ENCODE data around the gene PLAC8.
"Not testable (repeated sequence)": the region's sequence is repeated elsewhere in the genome, so short reads cannot be mapped to it uniquely, and the experiment has no call there.

Gene PLAC8

DNA sequence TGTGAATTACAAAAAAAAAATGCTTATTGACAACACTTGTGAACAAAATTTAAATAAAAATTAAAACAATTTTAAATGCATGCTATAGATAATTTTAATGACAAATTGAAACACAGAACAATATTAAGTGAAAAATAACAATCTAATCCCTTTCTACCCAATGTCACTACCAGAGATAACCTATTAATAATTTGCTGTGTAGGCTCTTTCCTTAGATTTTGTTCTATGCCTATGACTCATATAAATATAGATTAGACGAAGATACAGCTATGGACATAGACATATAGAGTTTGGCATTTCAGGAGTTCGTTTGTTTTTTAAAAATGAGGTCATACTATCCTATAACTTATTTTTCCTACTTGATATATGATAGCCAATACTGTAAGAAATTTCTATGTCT, 18.1 kb downstream of the PLAC8 start:
- H3K9ac ChIP-seq: no peak overlapping the region
- H3K9me3 ChIP-seq: no peaks in the 10 kb centered on the region
- no peaks in the 10 kb centered on the region for H3K36me3 ChIP-seq
- no peaks in the 10 kb centered on the region for H4K20me1 ChIP-seq
- H3K27me3 ChIP-seq: no peaks in the 10 kb centered on the region
- no peak overlapping the region for H3K4me2 ChIP-seq
- no peak for TF ChIP-seq Cebpa-rat (IDR thresholded peaks at IDR 0.05)
- no peak overlapping the region for H3K27ac ChIP-seq
- H3K4me1 ChIP-seq: no peaks in the 10 kb centered on the region
- no peak overlapping the region for H3K4me3 ChIP-seq

DNA sequence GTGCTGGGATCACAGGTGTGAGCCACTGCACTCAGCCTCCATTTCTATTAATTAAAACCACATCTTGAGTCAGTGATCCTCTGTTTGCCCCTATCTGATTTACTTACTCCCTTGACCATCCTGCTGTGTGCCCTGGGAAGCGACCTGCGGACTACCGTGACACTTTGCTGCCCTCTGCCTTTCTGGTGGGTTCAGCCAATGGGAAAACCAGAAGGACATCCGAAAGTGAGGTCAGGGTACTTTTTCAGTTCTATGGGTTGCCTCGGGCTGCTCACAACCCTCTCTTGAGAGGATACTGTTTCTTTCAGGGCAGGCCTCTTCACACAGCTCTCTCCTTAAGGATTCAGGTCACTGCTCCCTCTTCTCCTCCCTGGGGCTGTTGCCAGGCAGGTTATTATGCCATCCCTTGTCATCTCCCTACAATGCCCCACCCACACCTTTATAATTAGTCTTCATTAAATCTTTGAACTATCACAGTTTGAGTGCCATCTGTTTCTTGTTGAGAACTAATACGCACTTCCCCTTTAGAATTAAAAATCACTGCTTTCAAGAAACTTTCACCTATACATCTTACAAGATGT, 21.4 kb downstream of the PLAC8 start:
- TF ChIP-seq Cebpa-rat (IDR thresholded peaks at IDR 0.05): no peak
- Histone ChIP-seq H3K9ac (no peak overlapping the region), H3K27me3 (no peaks in the 10 kb centered on the region), H3K36me3 (no peaks in the 10 kb centered on the region), H3K9me3 (no peaks in the 10 kb centered on the region), H4K20me1 (no peaks in the 10 kb centered on the region), H3K4me2 (no peak overlapping the region), H3K4me3 (no peak overlapping the region), H3K27ac (no peak overlapping the region), H3K4me1 (no peaks in the 10 kb centered on the region)

DNA sequence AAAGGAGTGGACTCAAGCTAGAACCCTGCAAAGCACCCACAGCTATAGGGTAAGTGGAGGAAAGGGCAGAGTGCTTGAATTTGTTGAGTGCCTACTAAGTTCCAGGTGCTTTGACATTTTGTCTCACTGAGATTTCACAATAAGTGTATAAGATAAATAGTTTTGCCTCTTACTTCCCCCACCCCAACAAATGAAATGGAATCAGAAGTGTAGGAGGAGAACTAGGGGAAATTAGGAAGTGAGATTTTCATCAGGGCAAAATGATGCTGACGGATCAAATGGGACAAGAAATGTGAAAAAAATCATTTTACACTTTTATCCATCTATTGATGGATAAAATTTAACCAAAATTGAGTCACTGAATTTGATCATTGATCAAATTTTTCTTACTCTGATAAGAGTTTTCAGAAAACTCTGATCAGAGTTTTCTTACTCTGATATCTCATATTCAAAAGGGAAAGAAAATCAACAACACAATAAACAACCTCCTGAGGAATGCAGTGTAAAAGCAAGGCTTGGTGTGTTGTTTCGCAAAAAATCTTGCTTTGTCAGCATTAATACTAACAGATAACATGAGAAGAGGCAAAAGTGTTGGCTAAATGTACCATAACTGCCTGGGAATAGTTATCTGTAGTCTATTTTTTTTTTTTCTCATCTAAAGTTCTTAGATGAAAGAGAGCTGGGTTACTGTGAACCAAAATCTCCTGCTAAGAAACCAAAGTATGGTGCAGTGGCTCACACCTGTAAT, 24.9 kb downstream of the PLAC8 start:
- TF ChIP-seq Cebpa-rat (IDR thresholded peaks at IDR 0.05): no peak
- no peaks in the 10 kb centered on the region for H3K36me3 ChIP-seq
- H3K4me3 ChIP-seq: no peak overlapping the region
- no peaks in the 10 kb centered on the region for H3K9me3 ChIP-seq
- no peaks in the 10 kb centered on the region for H3K4me1 ChIP-seq
- H4K20me1 ChIP-seq: no peaks in the 10 kb centered on the region
- H3K27me3 ChIP-seq: no peaks in the 10 kb centered on the region
- no peak overlapping the region for H3K9ac ChIP-seq
- no peak overlapping the region for H3K4me2 ChIP-seq
- H3K27ac ChIP-seq: no peak overlapping the region

GRCh38 chr4:83084956-83085355, 29.6 kb downstream of the PLAC8 start:
- not testable (repeated sequence) for H3K4me2 ChIP-seq, H3K9ac ChIP-seq, H3K4me3 ChIP-seq, H3K4me1 ChIP-seq, H4K20me1 ChIP-seq, H3K36me3 ChIP-seq, H3K27me3 ChIP-seq, H3K27ac ChIP-seq, H3K9me3 ChIP-seq

DNA sequence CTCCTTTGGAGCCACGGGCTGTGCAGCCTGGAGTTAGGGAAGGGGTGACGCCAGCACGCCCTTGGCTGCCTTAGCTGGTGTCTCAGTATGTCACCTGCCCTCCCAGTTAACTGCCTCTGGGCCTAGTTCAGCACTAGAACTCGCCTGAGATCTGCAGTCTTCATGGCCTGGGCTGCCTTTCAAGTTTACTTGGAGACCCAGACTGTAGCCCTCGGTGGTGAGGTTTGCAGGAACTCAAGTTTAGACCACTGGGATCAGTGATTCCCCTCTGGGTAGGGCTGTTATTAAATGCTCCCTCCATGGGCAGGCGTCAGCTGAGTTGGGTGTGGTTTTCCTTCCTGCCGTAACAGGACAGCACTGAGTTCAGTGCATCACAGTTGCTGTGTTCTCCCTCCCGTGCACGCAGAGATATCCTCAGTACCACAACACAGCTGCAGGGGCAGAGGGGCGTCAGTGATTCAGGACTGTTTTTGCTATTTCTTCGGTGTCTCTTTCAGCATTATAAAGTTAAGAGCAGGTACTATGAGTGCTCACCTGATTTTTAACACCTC, 30.5 kb downstream of the PLAC8 start:
- Histone ChIP-seq H3K9me3 (no peaks in the 10 kb centered on the region), H3K9ac (no peak overlapping the region), H3K4me2 (peak overlapping the region; percentile 24), H4K20me1 (no peaks in the 10 kb centered on the region), H3K4me3 (no peak overlapping the region), H3K4me1 (peaks cover 9% of the 10 kb centered on the region), H3K36me3 (no peaks in the 10 kb centered on the region), H3K27ac (no peak overlapping the region), H3K27me3 (no peaks in the 10 kb centered on the region)
- TF ChIP-seq Cebpa-rat (IDR thresholded peaks at IDR 0.05): no peak

DNA sequence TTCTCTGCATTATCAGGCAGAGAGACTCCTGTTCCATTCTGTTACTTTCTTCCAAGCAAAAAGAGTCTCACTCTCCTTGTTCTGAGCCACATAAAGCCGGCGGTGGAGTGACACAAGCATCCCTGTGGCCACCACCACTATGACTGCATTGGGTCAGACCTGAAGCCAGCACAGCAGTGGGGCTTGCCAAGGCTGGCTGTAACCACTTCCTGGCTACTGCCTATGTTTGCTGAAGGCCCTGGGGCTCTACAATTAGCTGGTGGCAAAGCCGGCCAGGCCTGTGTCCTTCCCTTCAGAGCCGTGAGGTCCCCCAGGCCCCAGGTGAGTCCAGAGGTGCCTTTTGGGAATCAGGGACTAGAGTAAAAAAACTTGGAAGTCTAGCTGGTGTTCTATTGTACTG, 31.8 kb downstream of the PLAC8 start:
- no peak for TF ChIP-seq Cebpa-rat (IDR thresholded peaks at IDR 0.05)
- Histone ChIP-seq H3K4me3 (no peak overlapping the region), H3K4me1 (peaks cover 9% of the 10 kb centered on the region), H3K27ac (no peak overlapping the region), H3K27me3 (no peaks in the 10 kb centered on the region), H3K4me2 (no peak overlapping the region), H3K9me3 (no peaks in the 10 kb centered on the region), H3K36me3 (no peaks in the 10 kb centered on the region), H3K9ac (no peak overlapping the region), H4K20me1 (no peaks in the 10 kb centered on the region)

GRCh38 chr4:83080561-83080960, 34.0 kb downstream of the PLAC8 start:
- no peaks in the 10 kb centered on the region for H4K20me1 ChIP-seq
- H3K4me2 ChIP-seq: no peak overlapping the region
- no peaks in the 10 kb centered on the region for H3K27me3 ChIP-seq
- H3K4me1 ChIP-seq: peaks cover 9% of the 10 kb centered on the region
- no peak overlapping the region for H3K9ac ChIP-seq
- no peak overlapping the region for H3K27ac ChIP-seq
- H3K9me3 ChIP-seq: no peaks in the 10 kb centered on the region
- H3K36me3 ChIP-seq: peaks cover 19% of the 10 kb centered on the region
- no peak for TF ChIP-seq Cebpa-rat (IDR thresholded peaks at IDR 0.05)
- H3K4me3 ChIP-seq: no peak overlapping the region

- no peaks in the 10 kb centered on the region for H3K9me3 ChIP-seq
- H3K4me2 ChIP-seq: no peak overlapping the region
- TF ChIP-seq Cebpa-rat (IDR thresholded peaks at IDR 0.05): no peak
- H3K4me3 ChIP-seq: no peak overlapping the region
- no peaks in the 10 kb centered on the region for H3K27me3 ChIP-seq
- no peaks in the 10 kb centered on the region for H3K4me1 ChIP-seq
- H3K27ac ChIP-seq: no peak overlapping the region
- no peaks in the 10 kb centered on the region for H4K20me1 ChIP-seq
- H3K9ac ChIP-seq: no peak overlapping the region
- peaks cover 47% of the 10 kb centered on the region for H3K36me3 ChIP-seq
Observed at GRCh38 chr4:83075311-83076095, 39.0 kb downstream of the PLAC8 start.

DNA sequence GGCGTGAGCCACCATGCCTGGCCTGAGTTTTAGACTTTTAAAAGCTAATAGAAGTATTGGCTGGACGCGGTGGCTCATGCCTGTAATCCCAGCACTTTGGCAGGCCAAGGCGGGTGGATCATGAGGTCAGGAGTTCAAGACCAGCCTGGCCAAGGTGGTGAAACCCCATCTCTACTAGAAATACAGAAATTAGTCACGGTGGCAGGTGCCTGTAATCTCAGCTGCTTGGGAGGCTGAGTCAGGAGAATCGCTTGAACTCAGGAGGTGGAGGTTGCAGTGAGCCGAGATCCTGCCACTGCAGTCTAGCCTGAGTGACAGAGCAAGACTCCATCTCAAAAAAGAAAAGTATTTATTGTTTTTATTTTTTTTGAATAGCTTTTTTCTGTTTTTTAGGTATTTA, 39.7 kb downstream of the PLAC8 start:
- H3K36me3 ChIP-seq: peaks cover 55% of the 10 kb centered on the region
- H3K4me3 ChIP-seq, H3K9ac ChIP-seq, H3K9me3 ChIP-seq, H3K27ac ChIP-seq, H3K4me1 ChIP-seq, H4K20me1 ChIP-seq, H3K27me3 ChIP-seq, H3K4me2 ChIP-seq: not testable (repeated sequence)

GRCh38 chr4:83074086-83074704, 40.3 kb downstream of the PLAC8 start:
- Histone ChIP-seq H3K27me3 (no peaks in the 10 kb centered on the region), H3K27ac (no peak overlapping the region), H3K4me3 (no peak overlapping the region), H3K4me1 (no peaks in the 10 kb centered on the region), H3K9me3 (no peaks in the 10 kb centered on the region), H3K36me3 (peaks cover 59% of the 10 kb centered on the region), H4K20me1 (no peaks in the 10 kb centered on the region), H3K4me2 (no peak overlapping the region), H3K9ac (no peak overlapping the region)
- TF ChIP-seq Cebpa-rat (IDR thresholded peaks at IDR 0.05): no peak

Measured in BLaER1 (cell line).